Rectal smooth muscle tissue (tissue), 1 donor: ENCODE data around the gene OCEL1.
A peak's percentile ranks its signal among the peaks of the same experiment; 100 is the strongest.
"Not testable (repeated sequence)": the region's sequence is repeated elsewhere in the genome, so short reads cannot be mapped to it uniquely, and the experiment has no call there.

ENCODE experiments used
- H3K27ac ChIP-seq: one replicate; pipeline ENCODE4 v1.7.0; 2013; ENCODE audit warnings: low read depth, low read length, inconsistent platforms
- H3K27me3 ChIP-seq: one replicate; pipeline ENCODE4 v1.7.0; 2013; ENCODE audit warnings: low read length; ENCODE audit not compliant: control insufficient read depth, insufficient read depth
- H3K36me3 ChIP-seq: one replicate; pipeline ENCODE4 v1.7.0; 2013; ENCODE audit warnings: low read length; ENCODE audit not compliant: control insufficient read depth, insufficient read depth
- H3K4me1 ChIP-seq: one replicate; pipeline ENCODE4 v1.7.0; 2013; ENCODE audit warnings: low read length; ENCODE audit not compliant: control insufficient read depth, insufficient read depth
- H3K4me3 ChIP-seq: one replicate; pipeline ENCODE4 v1.7.0; 2013; ENCODE audit warnings: low read length
- H3K9ac ChIP-seq: one replicate; pipeline ENCODE4 v1.7.0; 2013; ENCODE audit warnings: low read length

Gene OCEL1, protein sequence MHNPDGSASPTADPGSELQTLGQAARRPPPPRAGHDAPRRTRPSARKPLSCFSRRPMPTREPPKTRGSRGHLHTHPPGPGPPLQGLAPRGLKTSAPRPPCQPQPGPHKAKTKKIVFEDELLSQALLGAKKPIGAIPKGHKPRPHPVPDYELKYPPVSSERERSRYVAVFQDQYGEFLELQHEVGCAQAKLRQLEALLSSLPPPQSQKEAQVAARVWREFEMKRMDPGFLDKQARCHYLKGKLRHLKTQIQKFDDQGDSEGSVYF

DNA sequence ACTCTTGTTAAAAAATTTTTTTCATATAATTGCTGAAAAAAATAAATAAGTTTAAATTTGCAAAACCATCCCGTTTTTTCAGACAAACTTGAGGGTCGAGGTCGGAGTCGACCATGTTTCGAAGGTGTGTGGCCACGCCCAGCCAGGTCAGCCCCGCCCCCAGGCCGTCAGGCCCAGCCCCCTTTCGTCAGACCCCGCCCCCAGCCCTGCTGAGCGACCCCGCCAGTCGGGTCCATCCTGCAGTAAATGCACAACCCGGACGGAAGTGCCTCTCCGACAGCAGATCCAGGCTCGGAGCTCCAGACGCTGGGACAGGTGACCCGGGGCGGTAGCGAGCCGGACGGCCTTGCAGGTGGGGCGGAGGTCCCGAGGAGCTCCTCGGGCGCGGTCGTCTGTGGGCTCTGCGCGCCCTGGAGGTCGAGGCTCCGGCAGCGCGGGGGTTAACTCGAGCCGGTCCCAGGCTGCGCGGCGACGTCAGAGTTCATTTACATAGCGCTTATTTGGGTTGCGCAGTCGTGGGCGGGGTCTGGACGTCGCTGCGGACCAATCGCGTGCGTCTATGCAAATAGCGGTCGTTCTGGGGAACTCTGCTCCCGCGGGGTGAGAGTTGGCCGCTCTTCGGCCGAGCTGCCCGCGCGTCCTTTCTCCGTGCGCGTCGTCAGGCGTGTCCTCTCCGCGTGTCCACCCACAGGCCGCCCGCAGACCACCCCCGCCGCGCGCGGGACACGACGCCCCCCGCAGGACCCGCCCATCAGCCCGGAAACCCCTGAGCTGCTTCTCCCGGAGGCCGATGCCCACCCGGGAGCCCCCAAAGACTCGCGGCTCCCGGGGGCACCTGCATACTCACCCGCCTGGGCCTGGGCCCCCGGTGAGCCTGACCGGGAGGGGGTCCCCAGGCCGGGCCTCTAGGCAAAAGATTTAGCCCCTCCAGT lies at the start of gene OCEL1:
Gene OCEL1, plus strand, starts transcription at position 225 of the 932 bp plus-strand sequence. Its CDS starts 22 bp downstream, at position 247.
- Histone ChIP-seq H3K36me3 (peaks cover 8% of the 10 kb centered on the region), H3K27ac (peak within 1 kb of the TSS; percentile 81), H3K27me3 (no peaks in the 10 kb centered on the region), H3K9ac (peak within 1 kb of the TSS; percentile 56), H3K4me3 (peak within 1 kb of the TSS; percentile 95), H3K4me1 (no peaks in the 10 kb centered on the region)

DNA sequence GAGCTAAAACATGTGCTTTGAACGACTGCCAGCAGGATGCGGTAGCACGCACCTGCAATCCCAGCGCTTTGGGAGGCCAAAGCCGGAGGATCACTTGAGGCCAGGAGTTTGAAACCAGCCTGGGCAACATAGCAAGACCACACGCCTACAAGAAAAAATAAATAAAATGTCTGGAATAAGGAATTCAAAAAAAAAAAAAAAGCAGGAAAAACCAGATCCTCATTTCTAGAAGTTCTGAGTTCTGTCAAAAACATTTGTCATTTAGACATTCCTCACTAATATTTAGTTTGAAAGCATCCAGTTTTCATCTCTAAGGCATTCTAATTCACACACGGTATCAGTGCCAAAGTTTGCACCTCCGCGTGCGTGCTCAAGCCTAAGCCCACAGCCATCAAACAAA lies 47.7 kb upstream of the OCEL1 start:
- H3K4me1 ChIP-seq, result no peaks in the 10 kb centered on the region
- no peak overlapping the region for H3K27ac ChIP-seq
- peaks cover 32% of the 10 kb centered on the region for H3K36me3 ChIP-seq
- no peak overlapping the region for H3K4me3 ChIP-seq
- no peaks in the 10 kb centered on the region for H3K27me3 ChIP-seq
- H3K9ac ChIP-seq, result no peak overlapping the region

DNA sequence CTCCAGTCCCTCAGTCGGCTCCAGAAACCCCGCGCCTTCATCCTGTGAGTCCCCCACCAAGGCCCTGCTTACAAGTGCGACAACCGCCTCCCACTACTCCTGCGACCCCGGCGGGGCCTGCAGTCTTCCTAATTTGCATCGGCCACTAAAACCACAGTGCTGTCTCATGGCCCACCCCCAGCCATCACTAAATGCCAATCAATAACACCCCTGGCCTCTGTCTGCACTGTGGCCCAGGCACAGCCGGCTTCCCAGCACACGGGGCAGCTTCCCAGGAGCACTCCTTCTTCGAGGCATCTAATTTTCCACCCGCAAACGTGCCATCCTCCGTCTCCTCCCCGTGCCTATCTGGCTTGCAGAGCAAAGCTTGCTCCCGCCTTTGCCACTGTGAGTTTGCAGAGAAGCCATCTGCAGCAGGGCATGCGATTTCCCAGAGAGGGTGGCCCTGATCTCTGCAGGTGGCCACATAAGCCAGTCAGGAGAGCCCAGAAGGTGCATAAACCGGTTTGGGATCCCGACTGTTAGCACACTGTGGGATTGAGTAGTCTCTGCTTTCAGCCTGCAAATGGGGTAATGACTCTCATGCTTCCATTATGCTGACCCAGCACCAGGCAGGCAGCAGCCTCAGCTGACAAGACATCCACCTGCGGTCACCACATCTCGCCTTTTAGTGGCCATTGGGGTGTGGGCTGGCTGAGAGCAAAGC lies 44.9 kb upstream of the OCEL1 start:
- Histone ChIP-seq H3K4me3 (no peak overlapping the region), H3K36me3 (peaks cover 33% of the 10 kb centered on the region), H3K4me1 (no peaks in the 10 kb centered on the region), H3K9ac (no peak overlapping the region), H3K27ac (no peak overlapping the region), H3K27me3 (no peaks in the 10 kb centered on the region)

DNA sequence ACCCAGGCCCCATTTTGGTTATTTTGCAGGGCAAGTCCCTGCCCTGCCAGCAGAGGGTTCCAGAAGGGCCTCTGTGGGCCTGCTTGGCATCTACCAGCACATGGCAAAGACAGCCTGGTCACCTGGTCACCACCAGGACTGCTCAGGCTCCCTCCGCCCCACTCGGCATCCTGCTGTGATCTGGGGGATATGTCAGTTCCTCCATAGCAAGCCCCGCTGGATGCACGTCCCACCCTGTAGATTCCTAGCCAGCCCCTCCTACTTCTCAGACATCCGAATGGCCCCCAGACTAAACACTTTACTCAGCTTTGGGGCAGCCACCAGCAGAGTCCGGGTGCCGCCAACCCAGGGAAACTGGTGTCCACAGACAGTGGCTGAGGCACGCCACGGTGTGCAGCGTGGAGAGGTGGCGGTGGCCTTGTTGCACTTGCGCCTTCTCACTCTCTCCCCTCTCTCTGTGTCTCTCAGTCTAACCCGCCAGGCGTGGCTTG lies 42.7 kb upstream of the OCEL1 start:
- Histone ChIP-seq H3K9ac (no peak overlapping the region), H3K36me3 (peaks cover 23% of the 10 kb centered on the region), H3K27me3 (no peaks in the 10 kb centered on the region), H3K27ac (no peak overlapping the region), H3K4me3 (no peak overlapping the region), H3K4me1 (no peaks in the 10 kb centered on the region)

DNA sequence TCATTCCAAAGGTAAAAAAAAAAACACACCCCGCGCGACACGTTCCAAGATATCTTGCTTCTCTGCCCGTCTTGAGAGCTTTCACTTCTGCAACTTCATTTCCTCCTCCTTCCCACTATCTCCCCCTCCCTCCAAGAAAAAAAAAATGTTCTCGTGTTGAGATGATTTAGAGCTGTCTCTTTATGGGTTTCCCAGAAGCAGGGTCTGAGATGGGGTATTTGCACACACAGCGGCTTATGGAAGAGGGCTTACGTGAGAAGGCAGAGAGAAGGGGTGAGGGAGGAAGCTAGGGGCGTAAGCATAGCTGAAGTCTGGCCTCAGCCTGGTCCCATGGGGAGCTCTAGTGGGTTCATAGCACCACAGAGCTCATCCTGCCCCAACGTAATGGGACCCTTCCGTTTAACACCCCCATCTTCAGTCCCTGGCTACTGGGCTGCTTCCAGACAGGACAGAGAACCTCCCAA lies 42.1 kb upstream of the OCEL1 start:
- H3K4me3 ChIP-seq, result no peak overlapping the region
- no peaks in the 10 kb centered on the region for H3K4me1 ChIP-seq
- H3K27me3 ChIP-seq, result no peaks in the 10 kb centered on the region
- H3K9ac ChIP-seq, result no peak overlapping the region
- H3K27ac ChIP-seq, result no peak overlapping the region
- peaks cover 24% of the 10 kb centered on the region for H3K36me3 ChIP-seq

DNA sequence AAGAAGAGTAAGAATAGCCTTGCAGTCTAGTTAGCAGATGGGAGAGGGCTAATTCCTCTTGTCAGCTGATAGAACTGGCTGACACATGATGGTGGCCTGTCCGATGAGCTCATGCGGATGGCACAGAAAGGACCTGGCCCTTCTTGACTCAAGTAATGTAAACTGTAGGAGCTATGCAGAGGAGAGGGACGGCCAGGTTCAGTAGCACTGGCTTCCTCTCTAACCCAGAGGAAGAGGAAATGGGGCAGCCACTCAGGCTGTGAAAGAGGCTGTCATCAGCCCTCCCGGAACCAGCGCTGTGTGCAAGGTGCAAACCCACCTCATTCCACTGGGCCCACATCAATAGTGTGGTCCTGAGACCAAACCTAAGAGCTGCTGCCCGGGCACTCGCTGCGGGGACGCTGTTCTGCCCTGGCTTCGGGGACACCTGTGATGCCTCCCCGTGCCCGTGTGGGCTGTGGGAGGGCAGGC lies 41.6 kb upstream of the OCEL1 start:
- Histone ChIP-seq H3K9ac (no peak overlapping the region), H3K27ac (no peak overlapping the region), H3K4me1 (no peaks in the 10 kb centered on the region), H3K4me3 (no peak overlapping the region), H3K36me3 (peaks cover 29% of the 10 kb centered on the region), H3K27me3 (no peaks in the 10 kb centered on the region)

DNA sequence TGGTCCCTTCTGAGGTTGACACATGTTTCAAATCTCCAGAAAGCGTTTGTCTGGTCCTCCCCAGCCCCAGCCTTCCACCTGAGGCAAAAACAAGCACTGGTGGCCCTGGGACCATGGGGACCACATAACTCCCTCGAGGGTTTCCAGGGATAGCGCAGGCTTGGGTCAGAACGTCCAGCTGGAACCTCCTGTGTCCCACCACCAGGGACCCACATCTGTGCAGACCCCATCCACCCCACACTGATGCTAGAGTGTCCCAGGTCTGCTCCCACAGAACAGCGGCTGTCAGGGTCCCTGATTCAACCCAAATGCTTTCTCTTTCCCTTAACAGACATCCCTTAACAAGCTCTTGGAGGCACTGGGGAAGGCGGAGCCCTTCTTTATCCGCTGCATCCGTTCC lies 40.4 kb upstream of the OCEL1 start:
- peaks cover 30% of the 10 kb centered on the region for H3K36me3 ChIP-seq

DNA sequence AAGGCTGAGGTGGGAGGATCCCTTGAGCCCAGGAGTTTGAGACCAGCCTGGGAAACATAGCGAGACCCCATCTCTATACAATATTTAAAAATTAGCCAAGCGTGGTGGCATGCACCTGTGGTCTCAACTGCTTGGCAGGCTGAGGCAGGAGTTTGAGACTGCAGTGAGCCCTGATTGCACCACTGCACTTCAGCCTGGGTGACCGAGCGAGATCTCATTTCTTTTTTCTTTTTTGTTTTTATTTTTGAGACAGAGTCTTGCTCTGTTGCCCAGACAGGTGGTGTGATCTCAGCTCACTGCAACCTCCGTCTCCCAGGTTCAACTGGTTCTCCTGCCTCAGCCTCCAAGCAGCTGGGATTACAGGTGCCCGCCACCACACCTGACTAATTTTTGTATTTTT lies 34.3 kb upstream of the OCEL1 start:
- not testable (repeated sequence) for H3K27me3 ChIP-seq, H3K9ac ChIP-seq, H3K4me3 ChIP-seq, H3K4me1 ChIP-seq, H3K27ac ChIP-seq
- peaks cover 47% of the 10 kb centered on the region for H3K36me3 ChIP-seq

More for the DNA sequence above, 40.4 kb upstream of the OCEL1 start:
- Histone ChIP-seq H3K4me3 (no peak overlapping the region), H3K4me1 (no peaks in the 10 kb centered on the region), H3K9ac (no peak overlapping the region), H3K27me3 (no peaks in the 10 kb centered on the region), H3K27ac (no peak overlapping the region)

DNA sequence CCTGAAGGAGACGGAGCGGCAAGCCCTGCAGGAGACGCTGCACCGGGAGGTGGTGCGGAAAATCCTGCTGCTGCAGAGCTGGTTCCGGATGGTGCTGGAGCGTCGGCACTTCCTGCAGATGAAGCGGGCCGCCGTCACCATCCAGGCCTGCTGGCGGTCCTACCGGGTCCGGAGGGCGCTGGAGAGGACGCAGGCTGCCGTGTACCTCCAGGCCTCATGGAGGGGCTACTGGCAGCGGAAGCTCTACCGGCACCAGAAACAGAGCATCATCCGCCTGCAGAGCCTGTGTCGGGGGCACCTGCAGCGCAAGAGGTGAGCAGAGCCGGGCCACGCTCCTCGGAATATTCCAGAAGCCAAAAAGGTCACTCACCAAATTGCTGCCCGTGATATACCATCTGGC lies 33.3 kb upstream of the OCEL1 start:
- Histone ChIP-seq H3K4me3 (no peak overlapping the region), H3K36me3 (peaks cover 47% of the 10 kb centered on the region), H3K27me3 (no peaks in the 10 kb centered on the region), H3K27ac (no peak overlapping the region), H3K4me1 (no peaks in the 10 kb centered on the region), H3K9ac (no peak overlapping the region)

DNA sequence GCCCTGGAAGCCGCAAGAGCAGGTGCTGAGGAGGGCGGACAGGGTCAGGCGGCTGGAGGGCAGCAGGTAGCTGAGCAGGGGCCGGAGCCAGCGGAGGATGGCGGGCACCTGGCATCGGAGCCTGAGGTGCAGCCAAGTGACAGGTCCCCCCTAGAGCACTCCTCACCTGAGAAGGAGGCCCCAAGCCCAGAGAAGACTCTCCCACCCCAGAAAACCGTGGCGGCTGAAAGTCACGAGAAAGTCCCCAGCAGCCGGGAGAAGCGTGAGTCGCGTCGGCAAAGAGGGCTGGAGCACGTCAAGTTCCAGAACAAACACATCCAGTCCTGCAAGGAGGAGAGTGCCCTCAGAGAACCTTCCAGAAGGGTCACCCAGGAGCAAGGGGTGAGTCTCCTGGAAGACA lies 31.4 kb upstream of the OCEL1 start:
- Histone ChIP-seq H3K4me1 (no peaks in the 10 kb centered on the region), H3K36me3 (peaks cover 44% of the 10 kb centered on the region), H3K9ac (no peak overlapping the region), H3K27ac (no peak overlapping the region), H3K27me3 (no peaks in the 10 kb centered on the region), H3K4me3 (no peak overlapping the region)

DNA sequence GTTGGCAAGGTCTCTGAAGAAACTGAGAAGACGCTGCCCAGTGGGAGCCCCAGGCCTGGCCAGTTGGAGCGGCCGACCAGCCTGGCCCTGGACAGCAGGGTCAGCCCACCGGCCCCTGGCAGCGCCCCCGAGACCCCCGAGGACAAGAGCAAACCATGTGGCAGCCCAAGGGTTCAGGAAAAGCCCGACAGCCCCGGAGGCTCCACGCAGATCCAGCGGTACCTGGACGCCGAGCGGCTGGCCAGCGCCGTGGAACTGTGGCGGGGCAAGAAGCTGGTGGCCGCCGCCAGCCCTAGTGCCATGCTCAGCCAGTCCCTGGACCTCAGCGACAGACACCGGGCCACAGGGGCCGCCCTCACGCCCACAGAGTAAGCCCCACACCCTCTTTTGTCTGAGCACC lies 30.9 kb upstream of the OCEL1 start:
- Histone ChIP-seq H3K36me3 (peaks cover 43% of the 10 kb centered on the region), H3K4me3 (no peak overlapping the region), H3K27ac (no peak overlapping the region)

DNA sequence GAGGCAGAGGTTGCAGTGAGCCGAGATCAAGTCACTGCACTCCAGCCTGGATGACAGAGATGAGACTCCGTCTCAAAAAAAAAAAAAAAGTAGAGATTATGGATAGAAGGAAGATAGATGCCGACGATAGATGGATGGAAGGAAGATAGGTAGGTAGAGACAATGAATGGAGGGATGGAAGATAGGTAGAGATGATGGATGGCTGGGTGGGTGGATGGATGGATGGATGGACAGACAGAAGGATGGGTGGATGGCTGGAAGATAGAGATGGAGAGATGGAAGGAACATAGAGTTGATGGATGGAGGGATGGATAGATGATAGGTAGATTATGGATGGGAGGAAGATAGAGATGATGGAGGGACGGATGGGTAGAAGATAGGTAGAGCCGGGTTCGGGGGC lies 29.4 kb upstream of the OCEL1 start:
- no peaks in the 10 kb centered on the region for H3K27me3 ChIP-seq
- H3K4me3 ChIP-seq, result no peak overlapping the region
- H3K27ac ChIP-seq, result no peak overlapping the region
- H3K9ac ChIP-seq, result no peak overlapping the region
- peaks cover 42% of the 10 kb centered on the region for H3K36me3 ChIP-seq
- no peaks in the 10 kb centered on the region for H3K4me1 ChIP-seq

More for the DNA sequence above, 30.9 kb upstream of the OCEL1 start:
- Histone ChIP-seq H3K4me1 (no peaks in the 10 kb centered on the region), H3K9ac (no peak overlapping the region), H3K27me3 (no peaks in the 10 kb centered on the region)
